Measurements from ENCODE around the gene METTL1. TPM values are rescaled to one million over a fixed set of nuclear protein-coding genes. Genes with fewer than 3 reads are reported as not detected.

METTL1 gene
- total RNA-seq, 1 donor from 2014 or later = 6.8 TPM

GRCh38 chr12:57731411-57732080 is 40.4 kb downstream of the METTL1 start:
- H3K9me3 ChIP-seq (replicated peaks) = no peaks in the 10 kb centered on the region
- peaks cover 81% of the 10 kb centered on the region for H3K27me3 ChIP-seq (ENCODE audit: low read depth)
- no peaks in the 10 kb centered on the region for H3K36me3 ChIP-seq
- no peak overlapping the region for H3K27ac ChIP-seq (replicated peaks)
- peaks cover 29% of the 10 kb centered on the region for H3K4me1 ChIP-seq
- DNase-seq = no peak
- intact Hi-C loops (cut with micrococcal nuclease) = no loop called here
- TF ChIP-seq, protein P1, sequence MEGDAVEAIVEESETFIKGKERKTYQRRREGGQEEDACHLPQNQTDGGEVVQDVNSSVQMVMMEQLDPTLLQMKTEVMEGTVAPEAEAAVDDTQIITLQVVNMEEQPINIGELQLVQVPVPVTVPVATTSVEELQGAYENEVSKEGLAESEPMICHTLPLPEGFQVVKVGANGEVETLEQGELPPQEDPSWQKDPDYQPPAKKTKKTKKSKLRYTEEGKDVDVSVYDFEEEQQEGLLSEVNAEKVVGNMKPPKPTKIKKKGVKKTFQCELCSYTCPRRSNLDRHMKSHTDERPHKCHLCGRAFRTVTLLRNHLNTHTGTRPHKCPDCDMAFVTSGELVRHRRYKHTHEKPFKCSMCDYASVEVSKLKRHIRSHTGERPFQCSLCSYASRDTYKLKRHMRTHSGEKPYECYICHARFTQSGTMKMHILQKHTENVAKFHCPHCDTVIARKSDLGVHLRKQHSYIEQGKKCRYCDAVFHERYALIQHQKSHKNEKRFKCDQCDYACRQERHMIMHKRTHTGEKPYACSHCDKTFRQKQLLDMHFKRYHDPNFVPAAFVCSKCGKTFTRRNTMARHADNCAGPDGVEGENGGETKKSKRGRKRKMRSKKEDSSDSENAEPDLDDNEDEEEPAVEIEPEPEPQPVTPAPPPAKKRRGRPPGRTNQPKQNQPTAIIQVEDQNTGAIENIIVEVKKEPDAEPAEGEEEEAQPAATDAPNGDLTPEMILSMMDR (IDR thresholded peaks at IDR 0.05; ENCODE audit: borderline replicate concordance) = no peak
- no peak overlapping the region for H3K4me3 ChIP-seq

DNA sequence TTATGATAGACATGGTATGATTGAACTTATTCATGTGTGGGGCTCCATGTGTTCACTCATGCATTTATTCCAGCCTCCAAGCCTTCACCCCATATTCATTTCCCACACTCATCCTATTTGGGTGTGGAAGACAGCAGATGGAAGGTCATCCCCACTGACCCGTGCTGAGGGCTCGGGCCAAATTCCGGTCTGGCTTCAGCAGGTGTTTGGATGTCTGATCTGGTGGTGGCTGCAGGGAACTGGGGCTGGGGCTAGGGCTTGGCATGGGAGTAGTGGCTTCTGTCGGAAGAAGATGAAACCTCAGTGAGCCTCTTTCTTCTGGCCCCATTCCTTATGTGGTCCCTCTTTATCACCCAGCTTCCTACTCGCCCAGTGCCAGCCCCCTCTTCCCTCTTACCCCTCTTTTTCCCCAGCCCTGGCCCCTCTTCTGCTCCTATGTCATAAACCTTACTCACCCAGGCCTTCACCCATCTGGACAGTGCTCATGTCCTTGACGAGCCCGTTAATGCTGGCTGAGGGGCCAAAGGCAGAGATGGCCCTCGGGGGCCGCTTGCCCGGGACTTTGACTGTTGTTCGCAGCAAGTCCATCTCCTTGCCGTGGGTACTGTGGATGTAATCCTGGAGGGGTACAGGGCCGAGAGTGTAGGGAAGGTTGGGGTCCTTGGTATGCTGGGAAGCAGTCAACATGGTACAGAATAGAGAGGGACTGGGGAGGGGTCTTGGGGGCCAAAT is 41.4 kb downstream of the METTL1 start:
- no peak overlapping the region for H3K4me3 ChIP-seq
- TF ChIP-seq, protein P1 (IDR thresholded peaks at IDR 0.05; ENCODE audit: borderline replicate concordance) = no peak
- DNase-seq = no peak
- no peak overlapping the region for H3K27ac ChIP-seq (replicated peaks)
- intact Hi-C loops (cut with micrococcal nuclease) = no loop called here
- peaks cover 28% of the 10 kb centered on the region for H3K4me1 ChIP-seq
- H3K36me3 ChIP-seq = no peaks in the 10 kb centered on the region
- H3K27me3 ChIP-seq (ENCODE audit: low read depth) = peaks cover 80% of the 10 kb centered on the region
- H3K9me3 ChIP-seq (replicated peaks) = no peaks in the 10 kb centered on the region

- no peaks in the 10 kb centered on the region for H3K36me3 ChIP-seq
- intact Hi-C loops (cut with micrococcal nuclease) = no loop called here
- peaks cover 79% of the 10 kb centered on the region for H3K27me3 ChIP-seq (ENCODE audit: low read depth)
- TF ChIP-seq, protein P1 (IDR thresholded peaks at IDR 0.05; ENCODE audit: borderline replicate concordance) = no peak
- no peak for DNase-seq
- no peaks in the 10 kb centered on the region for H3K9me3 ChIP-seq (replicated peaks)
- H3K4me3 ChIP-seq = no peak overlapping the region
- peaks cover 23% of the 10 kb centered on the region for H3K4me1 ChIP-seq
- peak overlapping the region; percentile 12 for H3K27ac ChIP-seq (replicated peaks)
These were observed 42.5 kb downstream of the METTL1 start for GRCh38 chr12:57729321-57729844.

DNA sequence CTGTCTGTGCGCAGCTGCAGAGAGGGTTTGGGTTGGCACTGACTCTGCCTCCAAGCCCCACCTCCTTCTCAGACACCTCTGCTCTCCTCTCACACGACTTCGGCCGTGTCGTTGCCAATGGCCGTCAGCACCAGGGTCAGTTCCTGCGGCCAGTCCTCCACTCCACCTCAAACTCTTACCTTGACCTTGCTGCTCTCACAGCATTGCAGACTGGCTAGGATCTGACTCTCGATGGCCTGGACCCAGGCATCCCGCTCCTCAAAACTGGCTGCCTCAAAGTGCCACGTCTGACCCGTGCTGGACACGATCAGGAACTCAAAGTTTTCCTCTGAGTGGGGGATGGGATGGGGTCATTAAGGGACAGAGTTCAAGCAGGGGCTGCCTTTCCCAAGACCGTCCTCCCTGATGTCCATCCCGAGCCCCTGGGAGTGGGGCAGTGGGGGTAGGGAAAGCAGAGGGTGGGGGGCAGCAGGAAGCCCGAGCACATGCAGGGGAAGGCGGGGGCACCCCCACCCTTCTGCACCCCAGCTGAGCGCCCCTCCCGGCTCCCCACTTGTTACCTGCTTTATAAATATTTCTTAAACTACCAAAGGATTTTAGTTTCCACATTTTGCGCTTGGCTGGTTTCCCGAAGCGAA is 44.0 kb downstream of the METTL1 start:
- intact Hi-C loops (cut with micrococcal nuclease) = no loop called here
- H3K4me1 ChIP-seq = peaks cover 23% of the 10 kb centered on the region
- H3K27me3 ChIP-seq (ENCODE audit: low read depth) = peaks cover 69% of the 10 kb centered on the region
- TF ChIP-seq, protein P1 (IDR thresholded peaks at IDR 0.05; ENCODE audit: borderline replicate concordance) = no peak
- DNase-seq = no peak
- peak overlapping the region; percentile 78 for H3K4me3 ChIP-seq
- no peaks in the 10 kb centered on the region for H3K36me3 ChIP-seq
- H3K9me3 ChIP-seq (replicated peaks) = no peaks in the 10 kb centered on the region
- H3K27ac ChIP-seq (replicated peaks) = peak overlapping the region; percentile 85

DNA sequence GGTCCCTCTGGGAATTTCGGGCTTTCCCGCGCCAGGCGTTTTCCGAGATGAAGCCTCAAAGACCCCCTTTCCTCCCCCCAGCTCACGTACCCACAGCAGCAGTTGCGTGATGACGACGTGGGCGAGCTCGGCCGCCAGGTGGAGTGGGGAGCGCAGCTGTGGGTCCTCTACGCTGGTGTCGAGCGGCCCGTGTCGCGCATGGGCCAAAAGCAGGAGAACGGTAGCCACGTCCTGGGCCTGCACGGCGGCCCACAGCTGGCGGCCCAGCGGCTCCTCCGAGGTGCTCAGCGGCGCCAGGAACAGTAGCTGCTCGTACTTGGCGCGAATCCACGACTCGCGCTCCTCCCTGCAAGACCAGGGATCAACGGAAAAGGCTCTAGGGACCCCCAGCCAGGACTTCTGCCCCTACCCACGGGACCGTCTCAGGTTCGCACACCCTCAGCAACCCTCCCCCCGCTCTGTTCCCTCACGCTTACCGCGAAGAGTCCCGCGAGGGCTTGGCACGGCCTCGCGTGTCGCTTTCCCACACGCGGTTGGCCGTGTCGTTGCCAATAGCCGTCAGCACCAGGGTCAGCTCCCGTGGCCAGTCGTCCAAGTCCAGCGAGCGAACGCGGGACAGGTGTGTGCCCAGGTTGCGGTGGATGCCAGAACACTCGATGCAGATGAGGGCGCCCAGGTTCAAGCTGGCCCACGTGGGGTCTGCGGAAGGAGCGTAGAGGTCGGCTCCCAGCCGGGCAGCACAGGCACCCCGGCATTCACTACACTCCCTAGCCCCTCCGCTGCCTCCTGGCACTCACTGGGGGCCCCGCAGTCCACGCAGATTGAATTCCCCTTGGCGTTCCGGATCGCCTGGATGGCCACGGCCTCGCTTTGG is 44.8 kb downstream of the METTL1 start:
- Histone ChIP-seq H3K27me3 (ENCODE audit: low read depth) (peaks cover 61% of the 10 kb centered on the region), H3K36me3 (no peaks in the 10 kb centered on the region), H3K4me1 (peaks cover 23% of the 10 kb centered on the region), H3K9me3 (replicated peaks) (no peaks in the 10 kb centered on the region), H3K27ac (replicated peaks) (peak overlapping the region; percentile 85), H3K4me3 (peak overlapping the region; percentile 78)
- intact Hi-C loops (cut with micrococcal nuclease) = no loop called here
- peak; percentile 59 for DNase-seq
- TF ChIP-seq, protein P1 (IDR thresholded peaks at IDR 0.05; ENCODE audit: borderline replicate concordance) = peak; percentile 53
